ENCODE measurements around the gene ARSJ.

ARSJ gene

DNA sequence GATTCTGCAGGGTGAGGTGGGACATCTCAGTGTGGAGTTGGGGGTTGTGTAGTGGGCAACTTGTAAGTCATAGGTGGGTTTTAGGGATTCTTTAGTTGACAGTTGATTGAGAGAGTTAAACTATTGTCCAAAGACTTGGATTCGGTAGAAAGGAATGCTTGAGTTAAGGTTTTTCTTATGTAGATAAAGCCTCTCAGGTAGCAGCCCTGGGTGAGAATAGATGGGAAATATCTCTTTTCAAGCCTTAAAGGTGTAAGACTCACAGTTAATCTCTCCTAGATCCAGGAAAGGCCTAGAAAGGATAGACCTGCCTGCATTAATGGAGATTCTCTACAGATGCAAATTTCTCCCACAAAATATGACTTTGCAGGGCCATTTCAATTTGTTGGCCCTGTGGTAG is 108.4 kb downstream of the ARSJ start:
- Histone ChIP-seq H3K27me3 (replicated peaks; ENCODE audit: control insufficient read depth, insufficient read depth, low read length) (no peaks in the 10 kb centered on the region), H3K4me3 (replicated peaks; ENCODE audit: low read depth, low read length) (no peak overlapping the region), H3K36me3 (ENCODE audit: control insufficient read depth, insufficient read depth, low read length) (no peaks in the 10 kb centered on the region)
- TF ChIP-seq, protein P1, sequence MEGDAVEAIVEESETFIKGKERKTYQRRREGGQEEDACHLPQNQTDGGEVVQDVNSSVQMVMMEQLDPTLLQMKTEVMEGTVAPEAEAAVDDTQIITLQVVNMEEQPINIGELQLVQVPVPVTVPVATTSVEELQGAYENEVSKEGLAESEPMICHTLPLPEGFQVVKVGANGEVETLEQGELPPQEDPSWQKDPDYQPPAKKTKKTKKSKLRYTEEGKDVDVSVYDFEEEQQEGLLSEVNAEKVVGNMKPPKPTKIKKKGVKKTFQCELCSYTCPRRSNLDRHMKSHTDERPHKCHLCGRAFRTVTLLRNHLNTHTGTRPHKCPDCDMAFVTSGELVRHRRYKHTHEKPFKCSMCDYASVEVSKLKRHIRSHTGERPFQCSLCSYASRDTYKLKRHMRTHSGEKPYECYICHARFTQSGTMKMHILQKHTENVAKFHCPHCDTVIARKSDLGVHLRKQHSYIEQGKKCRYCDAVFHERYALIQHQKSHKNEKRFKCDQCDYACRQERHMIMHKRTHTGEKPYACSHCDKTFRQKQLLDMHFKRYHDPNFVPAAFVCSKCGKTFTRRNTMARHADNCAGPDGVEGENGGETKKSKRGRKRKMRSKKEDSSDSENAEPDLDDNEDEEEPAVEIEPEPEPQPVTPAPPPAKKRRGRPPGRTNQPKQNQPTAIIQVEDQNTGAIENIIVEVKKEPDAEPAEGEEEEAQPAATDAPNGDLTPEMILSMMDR (IDR thresholded peaks at IDR 0.05; ENCODE audit: insufficient read depth, low read length, poor library complexity, severe bottlenecking), result no peak
- no peak for DNase-seq (ENCODE audit: extremely low read depth, insufficient read length)

- Histone ChIP-seq H3K27me3 (replicated peaks; ENCODE audit: control insufficient read depth, insufficient read depth, low read length) (no peaks in the 10 kb centered on the region), H3K36me3 (ENCODE audit: control insufficient read depth, insufficient read depth, low read length) (no peaks in the 10 kb centered on the region), H3K4me3 (replicated peaks; ENCODE audit: low read depth, low read length) (no peak overlapping the region)
- DNase-seq (ENCODE audit: extremely low read depth, insufficient read length), result peak; percentile 64
- TF ChIP-seq, protein P1 (IDR thresholded peaks at IDR 0.05; ENCODE audit: insufficient read depth, low read length, poor library complexity, severe bottlenecking), result no peak
Observed at GRCh38 chr4:113869743-113870375, 109.6 kb downstream of the ARSJ start.

- Histone ChIP-seq H3K36me3 (ENCODE audit: control insufficient read depth, insufficient read depth, low read length) (no peaks in the 10 kb centered on the region), H3K27me3 (replicated peaks; ENCODE audit: control insufficient read depth, insufficient read depth, low read length) (no peaks in the 10 kb centered on the region), H3K4me3 (replicated peaks; ENCODE audit: low read depth, low read length) (no peak overlapping the region)
- DNase-seq (ENCODE audit: extremely low read depth, insufficient read length), result no peak
- TF ChIP-seq, protein P1 (IDR thresholded peaks at IDR 0.05; ENCODE audit: insufficient read depth, low read length, poor library complexity, severe bottlenecking), result no peak
Observed at GRCh38 chr4:113866611-113867010, 112.8 kb downstream of the ARSJ start.

- no peaks in the 10 kb centered on the region for H3K27me3 ChIP-seq (replicated peaks; ENCODE audit: control insufficient read depth, insufficient read depth, low read length)
Observed at GRCh38 chr4:113858924-113859323, 120.5 kb downstream of the ARSJ start.

GRCh38 chr4:113851816-113852215 is 127.6 kb downstream of the ARSJ start:
- no peaks in the 10 kb centered on the region for H3K36me3 ChIP-seq (ENCODE audit: control insufficient read depth, insufficient read depth, low read length)
- TF ChIP-seq, protein P1 (IDR thresholded peaks at IDR 0.05; ENCODE audit: insufficient read depth, low read length, poor library complexity, severe bottlenecking), result no peak
- no peak overlapping the region for H3K4me3 ChIP-seq (replicated peaks; ENCODE audit: low read depth, low read length)
- no peak for DNase-seq (ENCODE audit: extremely low read depth, insufficient read length)
- H3K27me3 ChIP-seq (replicated peaks; ENCODE audit: control insufficient read depth, insufficient read depth, low read length), result no peaks in the 10 kb centered on the region

More at GRCh38 chr4:113858924-113859323, 120.5 kb downstream of the ARSJ start:
- Histone ChIP-seq H3K36me3 (ENCODE audit: control insufficient read depth, insufficient read depth, low read length) (no peaks in the 10 kb centered on the region), H3K4me3 (replicated peaks; ENCODE audit: low read depth, low read length) (no peak overlapping the region)
- no peak for DNase-seq (ENCODE audit: extremely low read depth, insufficient read length)
- TF ChIP-seq, protein P1 (IDR thresholded peaks at IDR 0.05; ENCODE audit: insufficient read depth, low read length, poor library complexity, severe bottlenecking), result no peak
